CD14-positive monocyte (primary cell): ENCODE results near the gene EEA1. TPM values are rescaled to one million over a fixed set of nuclear protein-coding genes. Genes with fewer than 3 reads are reported as not detected.

Experiments
- DNase-seq, 3 donors: peaks; one replicate each; pipeline ENCODE4 v3.0.0-alpha.2; 2011 to 2022
- H2AFZ ChIP-seq: 2 replicates; pipeline ENCODE4 v1.6.0; 2012; ENCODE audit warnings: mild to moderate bottlenecking, low read depth, low read length, inconsistent platforms; ENCODE audit not compliant: insufficient read depth, poor library complexity, severe bottlenecking
- H3K27ac ChIP-seq, 2 donors: 1 replicate in 1 of 2; 2 replicates in 1 of 2; pipeline ENCODE4 v1.5.1; 2012 to 2013; ENCODE audit warnings: low read length in 2 of 2, control low read depth in 1 of 2, inconsistent platforms in 1 of 2, low read depth in 1 of 2, mild to moderate bottlenecking in 1 of 2
- H3K27me3 ChIP-seq, 2 donors: one replicate each; pipeline versions ENCODE4 v1.6.0 to v1.6.1; 2011 to 2013; ENCODE audit warnings: low read length in 2 of 2; ENCODE audit not compliant: control insufficient read depth in 2 of 2, insufficient read depth in 2 of 2
- H3K36me3 ChIP-seq, 2 donors: replicated peaks in 1 of 2; 1 replicate in 1 of 2; 2 replicates in 1 of 2; pipeline versions ENCODE4 v1.5.1 to v1.6.1; 2012 to 2013; ENCODE audit warnings: low read length in 2 of 2, control low read depth in 1 of 2, inconsistent platforms in 1 of 2, mild to moderate bottlenecking in 1 of 2; ENCODE audit not compliant: insufficient read depth in 2 of 2, control insufficient read depth in 1 of 2
- H3K4me1 ChIP-seq, 2 donors: 1 replicate in 1 of 2; 2 replicates in 1 of 2; pipeline versions ENCODE4 v1.5.1 to v1.6.1; 2012 to 2013; ENCODE audit warnings: low read length in 2 of 2, control low read depth in 1 of 2, inconsistent platforms in 1 of 2, mild to moderate bottlenecking in 1 of 2, moderate library complexity in 1 of 2; ENCODE audit not compliant: insufficient read depth in 2 of 2, control insufficient read depth in 1 of 2
- H3K4me2 ChIP-seq: replicated peaks from 2 replicates; pipeline ENCODE3; 2012; ENCODE audit warnings: low read length, moderate library complexity, mild to moderate bottlenecking; ENCODE audit not compliant: poor library complexity, severe bottlenecking; ENCODE audit errors: extremely low read depth
- H3K4me3 ChIP-seq, 3 experiments: fragments of 200-600 bp in 1 of 3; sonication (generic) in 1 of 3; replicated peaks in 1 of 3; 1 replicate in 2 of 3; 2 replicates in 1 of 3; pipeline ENCODE4 v1.5.1; 2011 to 2013; ENCODE audit warnings: low read length in 3 of 3, mild to moderate bottlenecking in 3 of 3, control low read depth in 2 of 3, low read depth in 2 of 3, inconsistent platforms in 1 of 3, moderate library complexity in 1 of 3
- H3K79me2 ChIP-seq: 2 replicates; pipeline ENCODE4 v1.6.0; 2012; ENCODE audit warnings: mild to moderate bottlenecking, control low read depth, inconsistent platforms, low read length, moderate library complexity; ENCODE audit not compliant: insufficient read depth
- H3K9ac ChIP-seq: 2 replicates; pipeline ENCODE4 v1.6.0; 2017; ENCODE audit warnings: low read length, mild to moderate bottlenecking; ENCODE audit not compliant: insufficient read depth, poor library complexity, severe bottlenecking
- H3K9me3 ChIP-seq, 2 donors: replicated peaks in 1 of 2; 1 replicate in 1 of 2; 2 replicates in 1 of 2; pipeline versions ENCODE4 v1.5.1 to v1.6.1; 2012 to 2013; ENCODE audit warnings: low read length in 2 of 2, control low read depth in 1 of 2; ENCODE audit not compliant: control insufficient read depth in 1 of 2, insufficient read depth in 1 of 2
- H4K20me1 ChIP-seq: 2 replicates; pipeline ENCODE4 v1.6.0; 2012; ENCODE audit warnings: mild to moderate bottlenecking, low read length, control low read depth, moderate library complexity; ENCODE audit not compliant: insufficient read depth
- H3K27ac Mint-ChIP-seq, 7 donors: one replicate each; pipeline ENCODE4 v1.8.0; 2020; ENCODE audit warnings: mild to moderate bottlenecking in 7 of 7, mixed read lengths in 7 of 7, moderate library complexity in 6 of 7, inconsistent platforms in 2 of 7
- H3K27me3 Mint-ChIP-seq, 3 donors: one replicate each; pipeline ENCODE4 v1.8.0; 2021 to 2022; ENCODE audit warnings: low read depth in 3 of 3, mild to moderate bottlenecking in 3 of 3, mixed read lengths in 3 of 3, moderate library complexity in 3 of 3, inconsistent platforms in 1 of 3
- H3K36me3 Mint-ChIP-seq, 2 donors: one replicate each; pipeline ENCODE4 v1.8.0; 2020; ENCODE audit warnings: mixed read lengths in 2 of 2, inconsistent platforms in 1 of 2, mild to moderate bottlenecking in 1 of 2
- H3K4me1 Mint-ChIP-seq: one replicate; pipeline ENCODE4 v1.8.0; 2020; ENCODE audit warnings: mild to moderate bottlenecking, mixed read lengths
- H3K4me3 Mint-ChIP-seq, 2 donors: one replicate each; pipeline ENCODE4 v1.8.0; 2020; ENCODE audit warnings: mild to moderate bottlenecking in 2 of 2, mixed read lengths in 2 of 2, moderate library complexity in 1 of 2
- H3K9me3 Mint-ChIP-seq, 7 donors: one replicate each; pipeline ENCODE4 v1.8.0; 2020 to 2022; ENCODE audit warnings: mixed read lengths in 7 of 7, mild to moderate bottlenecking in 6 of 7, moderate library complexity in 6 of 7, inconsistent platforms in 2 of 7
- CTCF ChIP-seq: fragments of 200-600 bp; IDR thresholded peaks from one replicate; pipeline ENCODE4 v1.8.0; 2022; ENCODE audit warnings: antibody characterized with exemption, mild to moderate bottlenecking
- WGBS: methylation state at CpG from one replicate; pipeline ENCODE4 v1.1.5; 2013; ENCODE audit warnings: missing lambda C conversion rate; ENCODE audit not compliant: insufficient coverage; 5-methylcytosine and 5-hydroxymethylcytosine counted together
- intact Hi-C, 2 donors: fragments of 100-400 bp; cut with micrococcal nuclease; formaldehyde crosslinking; loops; one replicate each; pipeline versions ENCODE4 v1.15.0 to v1.15.1; 2023
- polyA plus RNA-seq, 3 donors: library from polyadenylated mRNA; depleted of rRNA in 1 of 3; unstranded in 2 of 3; stranded (reverse) in 1 of 3; fragments of 300-500 nt in 2 of 3; fragments of >200 nt in 1 of 3; fragmentation: Illumina TruSeq in 2 of 3; gene quantifications; 1 replicate in 2 of 3; 2 replicates in 1 of 3; pipeline ENCODE4 v1.2.3, GENCODE V29; 2012 to 2021

The EEA1 gene
- polyA plus RNA-seq, 3 donors = 3.0 to 10.7 (median 3.6) TPM

DNA sequence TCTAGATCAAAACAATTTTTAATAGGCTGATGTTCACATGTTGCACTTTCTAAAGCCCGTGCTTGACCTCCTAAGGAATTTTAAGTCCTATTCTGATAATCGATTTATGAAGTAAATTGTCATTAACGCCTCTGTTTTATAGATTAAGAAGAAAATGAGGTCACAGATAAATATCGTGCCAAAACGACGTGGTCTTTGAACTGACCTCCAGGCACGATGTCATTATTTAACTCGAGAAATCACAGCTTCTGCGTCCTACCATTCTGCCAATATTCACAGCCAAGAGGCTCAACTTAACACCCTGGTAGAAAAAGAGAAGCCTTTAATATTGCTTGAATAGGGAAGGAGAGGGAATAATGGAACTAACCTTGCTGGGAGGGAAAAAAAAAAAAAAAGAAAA, 888 bp upstream of the EEA1 start:
- intact Hi-C loops = loop anchor here (5.0 to 10.0 kb wide), 3 partner anchors 42 to 783 kb away; partner anchors contain the start of gene BTG1 (in 1 of the 2)
- peaks cover 26 to 30% of the 10 kb centered on the region in 2 donors for H3K4me1 ChIP-seq
- no peaks in the 10 kb centered on the region for H3K27me3 ChIP-seq
- no peaks in the 10 kb centered on the region for H3K36me3 ChIP-seq
- no CpG with 5 or more reads among the region's 9 CpGs for WGBS
- peaks cover 36% of the 10 kb centered on the region for H3K79me2 ChIP-seq
- peak overlapping the region; percentile 61 to 81 (median 69) for H3K4me3 ChIP-seq
- Mint-ChIP-seq H3K27me3 (peaks cover 0 to 3% (median 1%) of the 10 kb centered on the region in 3 donors), H3K4me1 (peaks cover 25% of the 10 kb centered on the region), H3K36me3 (peaks cover 0 to 10% of the 10 kb centered on the region in 2 donors), H3K9me3 (peaks cover 0 to 2% (median 0%) of the 10 kb centered on the region in 7 donors), H3K27ac (peak overlapping the region; percentile 92 to 99 (median 99)), H3K4me3 (peak overlapping the region; percentile 91 to 96)
- H2AFZ ChIP-seq = peak overlapping the region; percentile 89
- H4K20me1 ChIP-seq = peaks cover 22% of the 10 kb centered on the region
- no peak for TF ChIP-seq CTCF
- no peaks in the 10 kb centered on the region for H3K9me3 ChIP-seq
- peak in 1 of 3 donors; percentile 6 for DNase-seq
- peak overlapping the region; percentile 81 for H3K4me2 ChIP-seq
- peak overlapping the region; percentile 95 for H3K9ac ChIP-seq
- H3K27ac ChIP-seq = peak overlapping the region; percentile 86 to 97

- Histone ChIP-seq H3K9me3 (no peaks in the 10 kb centered on the region), H3K4me3 (peak overlapping the region; percentile 53 to 91 (median 81)), H3K36me3 (no peaks in the 10 kb centered on the region), H3K27me3 (no peaks in the 10 kb centered on the region), H2AFZ (peak overlapping the region; percentile 70), H3K4me1 (peaks cover 26 to 30% of the 10 kb centered on the region in 2 donors), H4K20me1 (peaks cover 28% of the 10 kb centered on the region), H3K27ac (peak overlapping the region; percentile 90 to 97), H3K79me2 (peaks cover 51% of the 10 kb centered on the region), H3K9ac (peak overlapping the region; percentile 95), H3K4me2 (peak overlapping the region; percentile 85)
- intact Hi-C loops = loop anchor here (5.0 kb wide), 2 partner anchors 44 to 781 kb away; partner anchors contain the start of gene BTG1 (in 1 of the 2)
- peak; percentile 19 to 54 (median 34) for DNase-seq
- Mint-ChIP-seq H3K27me3 (peaks cover 0 to 3% (median 1%) of the 10 kb centered on the region in 3 donors), H3K4me3 (peak overlapping the region; percentile 91 to 92), H3K27ac (peak overlapping the region; percentile 92 to 99 (median 97)), H3K4me1 (peaks cover 27% of the 10 kb centered on the region), H3K36me3 (peaks cover 1 to 12% of the 10 kb centered on the region in 2 donors), H3K9me3 (peaks cover 0 to 2% (median 0%) of the 10 kb centered on the region in 7 donors)
- WGBS = 0% methylated on average over 31 of the region's 49 CpGs
- TF ChIP-seq CTCF = no peak
Measured at GRCh38 chr12:92928421-92928961, 604 bp downstream of the EEA1 start.
